SHP77 (cell line): Measurements from ENCODE around the gene SPAG8.

Experiments used
- DNase-seq, 2 experiments: peaks; one replicate each; lab custom pipeline; 2025; lab: John Stamatoyannopoulos, UW

The SPAG8 gene

GRCh38 chr9:35771534-35771933 is 40.5 kb downstream of the SPAG8 start:
- peak; percentile 35 to 73 for DNase-seq

- DNase-seq = no peak
Observed at GRCh38 chr9:35771075-35771433, 41.0 kb downstream of the SPAG8 start.

DNA sequence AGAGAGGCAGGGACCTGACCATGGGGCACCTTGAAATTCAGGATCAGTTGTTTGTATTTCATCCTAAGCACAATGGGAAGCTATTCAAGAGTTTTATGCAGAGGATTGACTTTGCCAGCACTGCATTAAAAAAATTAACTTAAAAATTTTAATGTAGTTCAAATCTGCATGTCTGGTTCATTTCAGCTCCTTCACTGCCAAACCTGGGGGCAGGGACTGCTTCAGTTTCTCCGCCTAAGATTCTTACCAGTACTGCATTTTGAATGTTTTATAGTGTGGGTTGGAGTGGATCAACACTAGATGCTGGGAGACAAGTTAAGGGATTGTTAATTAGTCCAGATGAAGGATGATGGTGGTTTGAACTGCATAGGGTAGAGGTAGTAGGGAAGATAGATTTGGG is 42.3 kb downstream of the SPAG8 start:
- no peak for DNase-seq

DNA sequence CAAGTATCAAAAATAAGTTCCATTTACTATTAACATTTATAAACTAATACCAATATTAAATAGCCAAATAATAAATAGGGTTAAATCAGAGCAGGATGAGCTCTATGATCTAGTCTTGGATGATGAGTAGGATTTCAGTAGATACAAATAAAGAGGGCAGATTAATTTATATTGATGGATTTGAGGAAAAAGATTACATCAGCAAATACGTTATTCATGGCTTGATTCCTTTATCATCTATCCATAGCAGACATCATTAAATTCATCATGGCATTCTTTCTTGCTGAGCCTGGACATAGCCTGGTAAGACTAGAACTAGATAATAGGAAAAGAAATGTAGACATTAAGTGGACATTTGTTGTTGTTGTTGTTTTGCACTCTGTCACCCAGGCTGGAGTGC is 44.6 kb downstream of the SPAG8 start:
- no peak for DNase-seq

GRCh38 chr9:35766997-35767396 is 45.1 kb downstream of the SPAG8 start:
- DNase-seq = no peak

DNA sequence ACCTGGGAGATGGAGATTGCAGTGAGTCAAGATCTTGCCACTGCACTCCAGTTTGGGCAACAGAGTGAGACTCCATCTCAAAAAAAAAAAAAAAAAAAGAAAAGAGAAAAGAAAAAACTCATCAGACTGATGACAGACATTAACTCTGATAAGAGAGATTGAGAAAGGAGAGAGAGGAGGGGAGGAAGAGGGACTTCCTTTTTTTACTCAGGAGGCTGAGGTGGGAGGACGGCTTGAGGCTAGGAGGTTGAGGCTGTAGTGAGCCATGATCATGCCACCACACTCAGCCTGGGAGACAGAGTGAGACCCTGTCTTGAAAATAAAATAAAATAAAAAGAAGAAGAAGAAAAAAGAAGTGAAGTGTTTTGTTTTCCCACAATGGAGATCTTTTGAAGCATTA is 48.3 kb downstream of the SPAG8 start:
- DNase-seq = no peak

- DNase-seq = no peak
Observed at GRCh38 chr9:35763181-35763580, 48.9 kb downstream of the SPAG8 start.

- DNase-seq = peak; percentile 13 to 15
Observed at GRCh38 chr9:35760651-35761050, 51.4 kb downstream of the SPAG8 start.

GRCh38 chr9:35759795-35760194 is 52.3 kb downstream of the SPAG8 start:
- no peak for DNase-seq
